Smooth muscle cell (in vitro differentiated cells): ENCODE results near the gene ANKH. TPM values are rescaled to one million over a fixed set of nuclear protein-coding genes. Genes with fewer than 3 reads are reported as not detected.

Experiments
- DNase-seq: peaks from one replicate; lab custom pipeline; 2025; ENCODE audit not compliant: unreplicated experiment; lab: John Stamatoyannopoulos, UW
- H2AFZ ChIP-seq: fragments of 200-600 bp; sonication (generic); 2 replicates; pipeline ENCODE4 v1.6.0; 2016; ENCODE audit warnings: antibody characterized with exemption, low read depth, mild to moderate bottlenecking
- H3F3A ChIP-seq: fragments of 200-600 bp; sonication (generic); 2 replicates; pipeline ENCODE4 v1.6.0; 2017; ENCODE audit warnings: antibody characterized with exemption, low read depth
- H3K27ac ChIP-seq: fragments of 200-600 bp; sonication (generic); 2 replicates; pipeline ENCODE4 v1.5.1; 2016; ENCODE audit warnings: low read depth, mild to moderate bottlenecking
- H3K27me3 ChIP-seq: fragments of 200-600 bp; sonication (generic); 2 replicates; pipeline ENCODE4 v1.6.1; 2016; ENCODE audit warnings: low read depth, mild to moderate bottlenecking
- H3K36me3 ChIP-seq: fragments of 200-600 bp; sonication (generic); 2 replicates; pipeline ENCODE4 v1.5.1; 2016; ENCODE audit warnings: low read depth
- H3K4me1 ChIP-seq: fragments of 200-600 bp; sonication (generic); 2 replicates; pipeline ENCODE4 v1.5.1; 2016; ENCODE audit warnings: low read depth
- H3K4me2 ChIP-seq: fragments of 200-600 bp; sonication (generic); 2 replicates; pipeline ENCODE4 v1.6.0; 2016; ENCODE audit warnings: mild to moderate bottlenecking
- H3K4me3 ChIP-seq: fragments of 200-600 bp; sonication (generic); 2 replicates; pipeline ENCODE4 v1.5.1; 2016; ENCODE audit warnings: mild to moderate bottlenecking
- H3K79me2 ChIP-seq: fragments of 200-600 bp; sonication (generic); 2 replicates; pipeline ENCODE4 v1.6.0; 2016; ENCODE audit warnings: low read depth, mild to moderate bottlenecking
- H3K9ac ChIP-seq: fragments of 200-600 bp; sonication (generic); 2 replicates; pipeline ENCODE4 v1.6.0; 2016; ENCODE audit warnings: low read depth
- H3K9me3 ChIP-seq: fragments of 200-600 bp; sonication (generic); replicated peaks from 2 replicates; pipeline ENCODE4 v1.5.1; 2016; ENCODE audit warnings: low read depth
- H4K20me1 ChIP-seq: fragments of 200-600 bp; sonication (generic); 2 replicates; pipeline ENCODE4 v1.6.0; 2016; ENCODE audit warnings: low read depth
- CTCF ChIP-seq: fragments of 200-600 bp; sonication (generic); IDR thresholded peaks from 2 replicates; pipeline ENCODE4 v1.5.1; 2017; ENCODE audit warnings: borderline replicate concordance, mild to moderate bottlenecking, antibody characterized with exemption; ENCODE audit not compliant: insufficient read depth, poor library complexity, severe bottlenecking
- WGBS: methylation state at CpG from one replicate; pipeline ENCODE4 v1.1.7; 2016; ENCODE audit warnings: low lambda C conversion rate; 5-methylcytosine and 5-hydroxymethylcytosine counted together
- polyA plus RNA-seq: library from polyadenylated mRNA; unstranded; fragments of >200 nt; fragmentation: Nextera tagmentation; extraction: Ambion mirVana; gene quantifications from 2 replicates; pipeline ENCODE4 v1.2.1, GENCODE V29; 2016
- total RNA-seq: library from RNA; depleted of rRNA; stranded (reverse); fragments of >200 nt; gene quantifications from 2 replicates; pipeline ENCODE4 v1.2.3, GENCODE V29; 2014

The ANKH gene
- total and polyA plus RNA-seq, 2 experiments from 2014 or later: 48.0 to 56.6 TPM

GRCh38 chr5:14668181-14668591 lies 203.4 kb downstream of the ANKH start:
- WGBS: 97% methylated on average over 5 of the region's 5 CpGs
- Histone ChIP-seq H3K79me2 (peaks cover 86% of the 10 kb centered on the region), H3K9me3 (no peaks in the 10 kb centered on the region), H4K20me1 (peaks cover 81% of the 10 kb centered on the region), H3F3A (peaks cover 4% of the 10 kb centered on the region), H2AFZ (no peak overlapping the region), H3K4me3 (no peak overlapping the region), H3K27ac (no peak overlapping the region), H3K9ac (no peak overlapping the region), H3K4me2 (no peak overlapping the region), H3K36me3 (no peaks in the 10 kb centered on the region), H3K27me3 (no peaks in the 10 kb centered on the region), H3K4me1 (peaks cover 15% of the 10 kb centered on the region)
- no peak for DNase-seq
- no peak for TF ChIP-seq CTCF

GRCh38 chr5:14667770-14668169 lies 203.8 kb downstream of the ANKH start:
- no peak for DNase-seq
- H3K27ac ChIP-seq: no peak overlapping the region
- peaks cover 4% of the 10 kb centered on the region for H3F3A ChIP-seq
- peaks cover 76% of the 10 kb centered on the region for H4K20me1 ChIP-seq
- H3K4me1 ChIP-seq: peaks cover 15% of the 10 kb centered on the region
- 96% methylated on average over 1 of the region's 1 CpG for WGBS
- H3K27me3 ChIP-seq: no peaks in the 10 kb centered on the region
- H3K36me3 ChIP-seq: no peaks in the 10 kb centered on the region
- no peaks in the 10 kb centered on the region for H3K9me3 ChIP-seq
- H3K4me2 ChIP-seq: no peak overlapping the region
- no peak overlapping the region for H3K9ac ChIP-seq
- H3K4me3 ChIP-seq: no peak overlapping the region
- H2AFZ ChIP-seq: no peak overlapping the region
- peaks cover 82% of the 10 kb centered on the region for H3K79me2 ChIP-seq
- TF ChIP-seq CTCF: no peak

GRCh38 chr5:14667290-14667689 lies 204.3 kb downstream of the ANKH start:
- DNase-seq: no peak
- Histone ChIP-seq H2AFZ (no peak overlapping the region), H4K20me1 (peaks cover 72% of the 10 kb centered on the region), H3K79me2 (peaks cover 78% of the 10 kb centered on the region), H3K36me3 (no peaks in the 10 kb centered on the region), H3K9me3 (no peaks in the 10 kb centered on the region), H3F3A (peaks cover 4% of the 10 kb centered on the region), H3K9ac (no peak overlapping the region), H3K27ac (no peak overlapping the region), H3K27me3 (no peaks in the 10 kb centered on the region), H3K4me3 (no peak overlapping the region), H3K4me1 (peaks cover 15% of the 10 kb centered on the region), H3K4me2 (no peak overlapping the region)
- no peak for TF ChIP-seq CTCF
- 93% methylated on average over 8 of the region's 8 CpGs for WGBS

- no peaks in the 10 kb centered on the region for H3K27me3 ChIP-seq
- TF ChIP-seq CTCF: no peak
- H3K36me3 ChIP-seq: no peaks in the 10 kb centered on the region
- H3K27ac ChIP-seq: no peak overlapping the region
- H3K4me3 ChIP-seq: peak overlapping the region; percentile 70
- H3K9me3 ChIP-seq: no peaks in the 10 kb centered on the region
- 82% methylated on average over 2 of the region's 2 CpGs for WGBS
- no peak overlapping the region for H3K9ac ChIP-seq
- H3F3A ChIP-seq: peaks cover 4% of the 10 kb centered on the region
- peak overlapping the region; percentile 95 for H3K4me2 ChIP-seq
- H3K4me1 ChIP-seq: peaks cover 15% of the 10 kb centered on the region
- DNase-seq: no peak
- peaks cover 69% of the 10 kb centered on the region for H3K79me2 ChIP-seq
- H4K20me1 ChIP-seq: peaks cover 62% of the 10 kb centered on the region
- H2AFZ ChIP-seq: no peak overlapping the region
These were observed 205.2 kb downstream of the ANKH start for GRCh38 chr5:14666357-14666756.
